ENCODE results near the gene MYBPH.

Gene MYBPH

GRCh38 chr1:203197625-203198024, 22.0 kb upstream of the MYBPH start:
- H3K36me3 Mint-ChIP-seq (ENCODE audit: insufficient read depth): no peaks in the 10 kb centered on the region
- H3K4me1 Mint-ChIP-seq: no peaks in the 10 kb centered on the region
- H3K27me3 Mint-ChIP-seq: peaks cover 63% of the 10 kb centered on the region
- no peak overlapping the region for H3K27ac Mint-ChIP-seq (ENCODE audit: low read depth)
- H3K4me3 Mint-ChIP-seq: no peak overlapping the region
- no peak for ATAC-seq (replicated peaks; ENCODE audit: extremely low read depth, poor library complexity, severe bottlenecking)
- DNase-seq (ENCODE audit: low spot score in 2 of 2): no peak
- H3K9me3 Mint-ChIP-seq: no peaks in the 10 kb centered on the region

GRCh38 chr1:203196371-203196770, 20.7 kb upstream of the MYBPH start:
- no peak for DNase-seq (ENCODE audit: low spot score in 2 of 2)
- Mint-ChIP-seq H3K36me3 (ENCODE audit: insufficient read depth) (no peaks in the 10 kb centered on the region), H3K27me3 (peaks cover 50% of the 10 kb centered on the region), H3K9me3 (no peaks in the 10 kb centered on the region), H3K4me3 (no peak overlapping the region), H3K27ac (ENCODE audit: low read depth) (no peak overlapping the region), H3K4me1 (no peaks in the 10 kb centered on the region)
- no peak for ATAC-seq (replicated peaks; ENCODE audit: extremely low read depth, poor library complexity, severe bottlenecking)

GRCh38 chr1:203190949-203191348, 15.3 kb upstream of the MYBPH start:
- no peak overlapping the region for H3K4me3 Mint-ChIP-seq
- ATAC-seq (replicated peaks; ENCODE audit: extremely low read depth, poor library complexity, severe bottlenecking): no peak
- no peaks in the 10 kb centered on the region for H3K9me3 Mint-ChIP-seq
- H3K36me3 Mint-ChIP-seq (ENCODE audit: insufficient read depth): no peaks in the 10 kb centered on the region
- peaks cover 34% of the 10 kb centered on the region for H3K27me3 Mint-ChIP-seq
- H3K27ac Mint-ChIP-seq (ENCODE audit: low read depth): no peak overlapping the region
- no peak for DNase-seq (ENCODE audit: low spot score in 2 of 2)
- no peaks in the 10 kb centered on the region for H3K4me1 Mint-ChIP-seq

- no peaks in the 10 kb centered on the region for H3K9me3 Mint-ChIP-seq
- DNase-seq (ENCODE audit: low spot score in 2 of 2): no peak
- H3K4me1 Mint-ChIP-seq: no peaks in the 10 kb centered on the region
- no peak overlapping the region for H3K4me3 Mint-ChIP-seq
- H3K27ac Mint-ChIP-seq (ENCODE audit: low read depth): no peak overlapping the region
- H3K27me3 Mint-ChIP-seq: peaks cover 29% of the 10 kb centered on the region
- no peak for ATAC-seq (replicated peaks; ENCODE audit: extremely low read depth, poor library complexity, severe bottlenecking)
- H3K36me3 Mint-ChIP-seq (ENCODE audit: insufficient read depth): no peaks in the 10 kb centered on the region
These were observed 14.3 kb upstream of the MYBPH start for GRCh38 chr1:203189951-203190352.

DNA sequence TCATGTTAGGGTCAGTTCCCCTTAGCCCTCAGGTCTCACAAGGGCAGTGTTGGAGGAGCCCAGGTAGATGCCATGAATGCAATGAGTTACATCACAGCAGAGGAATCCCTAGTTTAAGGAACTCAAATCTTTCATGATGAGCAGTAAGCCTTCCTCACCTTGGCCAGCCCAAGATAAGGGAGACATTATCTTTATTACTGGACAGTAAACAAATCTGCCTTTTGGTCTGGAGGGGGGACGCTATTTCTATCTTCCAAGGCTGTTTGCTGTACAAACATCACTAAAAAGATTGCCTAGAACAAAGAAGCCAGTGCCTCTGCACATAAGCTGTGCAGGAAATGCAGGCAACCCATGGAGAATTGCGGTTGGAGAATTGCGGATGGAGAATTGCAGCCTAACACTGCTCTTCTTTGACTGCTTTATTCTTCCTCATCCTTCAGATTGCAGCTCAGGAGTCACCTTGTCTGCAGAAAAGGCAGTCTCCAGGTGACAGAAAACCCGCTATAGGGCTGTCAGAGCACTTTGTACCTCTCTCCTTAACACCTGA, 13.1 kb upstream of the MYBPH start:
- Mint-ChIP-seq H3K27me3 (peaks cover 29% of the 10 kb centered on the region), H3K4me3 (no peak overlapping the region), H3K27ac (ENCODE audit: low read depth) (no peak overlapping the region), H3K9me3 (no peaks in the 10 kb centered on the region), H3K36me3 (ENCODE audit: insufficient read depth) (no peaks in the 10 kb centered on the region), H3K4me1 (no peaks in the 10 kb centered on the region)
- DNase-seq (ENCODE audit: low spot score in 2 of 2): no peak
- no peak for ATAC-seq (replicated peaks; ENCODE audit: extremely low read depth, poor library complexity, severe bottlenecking)

GRCh38 chr1:203187689-203188264, 12.2 kb upstream of the MYBPH start:
- ATAC-seq (replicated peaks; ENCODE audit: extremely low read depth, poor library complexity, severe bottlenecking) (no peak), DNase-seq (ENCODE audit: low spot score in 2 of 2) (no peak)
- Mint-ChIP-seq H3K27me3 (peaks cover 29% of the 10 kb centered on the region), H3K4me1 (no peaks in the 10 kb centered on the region), H3K9me3 (no peaks in the 10 kb centered on the region), H3K27ac (ENCODE audit: low read depth) (no peak overlapping the region), H3K36me3 (ENCODE audit: insufficient read depth) (no peaks in the 10 kb centered on the region), H3K4me3 (no peak overlapping the region)

DNA sequence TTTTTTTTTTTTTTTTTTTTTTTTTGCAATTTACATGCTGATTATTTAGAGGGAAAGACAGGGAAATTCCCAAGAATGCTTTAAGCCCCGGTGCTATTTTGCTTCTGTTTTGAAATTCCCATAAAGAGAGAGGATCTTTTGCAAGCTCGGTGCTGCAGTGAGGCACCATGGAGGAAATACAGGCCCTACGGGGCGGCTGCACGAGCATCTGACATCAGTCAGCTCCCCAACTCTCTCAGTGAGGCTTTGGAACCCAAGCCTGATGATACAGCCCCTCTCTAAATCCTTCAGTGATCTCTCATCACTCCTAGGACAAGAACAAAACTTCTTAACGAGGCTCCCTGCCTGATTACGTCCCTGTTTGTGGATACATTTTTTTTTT, 11.7 kb upstream of the MYBPH start:
- H3K36me3 Mint-ChIP-seq (ENCODE audit: insufficient read depth): no peaks in the 10 kb centered on the region
- peaks cover 29% of the 10 kb centered on the region for H3K27me3 Mint-ChIP-seq
- ATAC-seq (replicated peaks; ENCODE audit: extremely low read depth, poor library complexity, severe bottlenecking) (no peak), DNase-seq (ENCODE audit: low spot score in 2 of 2) (no peak)
- no peaks in the 10 kb centered on the region for H3K9me3 Mint-ChIP-seq
- no peak overlapping the region for H3K27ac Mint-ChIP-seq (ENCODE audit: low read depth)
- no peak overlapping the region for H3K4me3 Mint-ChIP-seq
- H3K4me1 Mint-ChIP-seq: no peaks in the 10 kb centered on the region

- no peaks in the 10 kb centered on the region for H3K4me1 Mint-ChIP-seq
- H3K27me3 Mint-ChIP-seq: peaks cover 29% of the 10 kb centered on the region
- H3K4me3 Mint-ChIP-seq: no peak within 1 kb of the TSS
- H3K36me3 Mint-ChIP-seq (ENCODE audit: insufficient read depth): no peaks in the 10 kb centered on the region
- ATAC-seq (replicated peaks; ENCODE audit: extremely low read depth, poor library complexity, severe bottlenecking) (no peak), DNase-seq (ENCODE audit: low spot score in 2 of 2) (no peak)
- no peak within 1 kb of the TSS for H3K27ac Mint-ChIP-seq (ENCODE audit: low read depth)
- no peaks in the 10 kb centered on the region for H3K9me3 Mint-ChIP-seq
These were observed 11.0 kb upstream of the MYBPH start, which contains the start of gene CHI3L1 for GRCh38 chr1:203186446-203187303. TSS of gene CHI3L1 (minus strand) at chr1:203186704. CDS start at chr1:203186623, 81 bp downstream.

DNA sequence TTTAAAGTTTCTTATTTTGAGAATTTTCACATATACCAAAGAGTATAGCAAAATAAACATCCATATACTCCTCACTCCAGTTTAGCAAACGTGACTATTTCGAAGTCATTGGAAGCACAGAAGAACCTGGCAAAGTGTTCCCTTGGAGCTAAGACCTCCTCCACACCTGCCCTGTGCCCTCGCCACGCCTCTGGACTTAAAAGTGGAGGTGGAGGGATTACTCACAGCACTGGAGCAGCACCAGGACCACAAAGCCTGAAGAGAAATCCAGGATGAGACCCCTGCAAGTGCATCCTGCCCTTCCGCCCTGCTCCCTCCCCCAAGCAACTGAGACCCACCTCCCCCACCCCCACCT, 10.4 kb upstream of the MYBPH start:
- Mint-ChIP-seq H3K27me3 (peaks cover 29% of the 10 kb centered on the region), H3K27ac (ENCODE audit: low read depth) (no peak overlapping the region), H3K36me3 (ENCODE audit: insufficient read depth) (no peaks in the 10 kb centered on the region), H3K4me3 (no peak overlapping the region), H3K9me3 (no peaks in the 10 kb centered on the region), H3K4me1 (no peaks in the 10 kb centered on the region)
- no peak for ATAC-seq (replicated peaks; ENCODE audit: extremely low read depth, poor library complexity, severe bottlenecking)
- DNase-seq (ENCODE audit: low spot score in 2 of 2): no peak

- Mint-ChIP-seq H3K9me3 (no peaks in the 10 kb centered on the region), H3K4me1 (no peaks in the 10 kb centered on the region)
- DNase-seq (ENCODE audit: low spot score in 2 of 2): no peak
These were observed 10.0 kb upstream of the MYBPH start for GRCh38 chr1:203185585-203185984.

DNA sequence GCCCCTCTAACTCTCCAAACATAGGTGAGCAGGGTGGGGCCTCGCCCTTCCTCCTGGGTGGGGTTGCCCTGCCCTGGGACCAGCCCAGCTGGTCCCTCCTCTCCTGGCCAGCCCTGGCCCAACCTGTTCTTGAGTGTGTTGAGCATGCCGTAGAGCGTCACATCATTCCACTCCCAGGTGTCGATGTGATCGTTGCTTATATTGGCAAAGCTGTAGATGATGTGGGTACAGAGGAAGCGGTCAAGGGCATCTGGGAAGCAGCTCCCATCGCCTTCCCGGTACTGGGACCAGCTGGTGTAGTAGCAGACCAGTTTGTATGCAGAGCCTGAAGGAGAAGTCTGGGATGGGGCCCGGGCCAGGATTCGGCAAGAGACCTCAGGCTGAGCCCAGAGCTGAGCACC, 9.4 kb upstream of the MYBPH start:
- Mint-ChIP-seq H3K36me3 (ENCODE audit: insufficient read depth) (no peaks in the 10 kb centered on the region), H3K27ac (ENCODE audit: low read depth) (no peak overlapping the region), H3K9me3 (no peaks in the 10 kb centered on the region), H3K4me3 (no peak overlapping the region), H3K4me1 (no peaks in the 10 kb centered on the region), H3K27me3 (peaks cover 29% of the 10 kb centered on the region)
- DNase-seq (ENCODE audit: low spot score in 2 of 2) (no peak), ATAC-seq (replicated peaks; ENCODE audit: extremely low read depth, poor library complexity, severe bottlenecking) (no peak)

More at GRCh38 chr1:203185585-203185984, 10.0 kb upstream of the MYBPH start:
- Mint-ChIP-seq H3K27ac (ENCODE audit: low read depth) (no peak overlapping the region), H3K36me3 (ENCODE audit: insufficient read depth) (no peaks in the 10 kb centered on the region), H3K27me3 (peaks cover 29% of the 10 kb centered on the region), H3K4me3 (no peak overlapping the region)
- ATAC-seq (replicated peaks; ENCODE audit: extremely low read depth, poor library complexity, severe bottlenecking): no peak

DNA sequence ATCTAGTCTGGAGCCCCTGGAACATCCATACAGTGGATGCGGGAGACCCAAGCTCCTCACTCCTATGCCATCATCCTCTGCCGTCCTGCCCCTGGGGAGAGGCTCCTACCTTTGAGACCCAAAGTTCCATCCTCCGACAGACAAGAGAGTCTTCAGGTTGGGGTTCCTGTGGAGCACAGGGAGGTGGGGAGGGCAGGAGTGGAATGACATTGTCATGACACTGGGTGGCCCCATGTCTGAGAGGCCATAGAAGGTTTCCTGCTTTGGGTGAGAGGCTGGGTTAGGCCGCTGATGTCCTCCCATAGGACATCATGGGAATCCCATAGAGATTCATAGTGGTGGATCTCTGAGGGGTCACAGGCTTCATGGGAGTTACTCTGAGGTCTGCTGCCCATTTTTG, 8.8 kb upstream of the MYBPH start:
- Mint-ChIP-seq H3K36me3 (ENCODE audit: insufficient read depth) (no peaks in the 10 kb centered on the region), H3K4me3 (no peak overlapping the region)

DNA sequence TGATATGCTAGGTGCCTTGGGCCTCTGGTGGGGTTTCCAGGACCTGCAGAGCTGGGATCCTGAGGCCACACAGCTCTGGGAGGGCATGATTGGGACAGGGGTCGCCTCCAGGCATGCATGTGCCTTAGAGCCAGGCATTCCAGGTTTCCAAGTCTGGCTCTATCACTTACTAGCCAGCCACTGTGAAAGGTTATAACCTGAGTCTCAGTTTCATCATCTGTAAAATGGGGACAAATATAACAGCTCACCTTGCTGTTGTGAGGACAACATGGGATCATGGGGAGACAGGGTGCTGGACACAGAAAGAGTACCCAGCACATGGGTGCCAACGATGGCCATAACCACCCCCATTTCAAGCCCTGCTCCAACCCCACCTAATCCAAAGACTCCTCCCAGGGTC, 8.2 kb upstream of the MYBPH start:
- Mint-ChIP-seq H3K4me3 (no peak overlapping the region), H3K36me3 (ENCODE audit: insufficient read depth) (no peaks in the 10 kb centered on the region), H3K27me3 (peaks cover 17% of the 10 kb centered on the region), H3K4me1 (no peaks in the 10 kb centered on the region), H3K9me3 (no peaks in the 10 kb centered on the region), H3K27ac (ENCODE audit: low read depth) (no peak overlapping the region)
- ATAC-seq (replicated peaks; ENCODE audit: extremely low read depth, poor library complexity, severe bottlenecking) (no peak), DNase-seq (ENCODE audit: low spot score in 2 of 2) (no peak)

More for the DNA sequence above, 8.8 kb upstream of the MYBPH start:
- H3K4me1 Mint-ChIP-seq: no peaks in the 10 kb centered on the region
- peaks cover 23% of the 10 kb centered on the region for H3K27me3 Mint-ChIP-seq
- H3K27ac Mint-ChIP-seq (ENCODE audit: low read depth): no peak overlapping the region
- H3K9me3 Mint-ChIP-seq: no peaks in the 10 kb centered on the region
- DNase-seq (ENCODE audit: low spot score in 2 of 2): no peak
- no peak for ATAC-seq (replicated peaks; ENCODE audit: extremely low read depth, poor library complexity, severe bottlenecking)
